GM12878 (cell line): ENCODE data around the gene NFASC.

ENCODE experiments used
- ATF2 ChIP-seq: IDR thresholded peaks from 2 replicates; pipeline ENCODE4 v1.6.1; 2012; ENCODE audit warnings: low read length, inconsistent platforms
- CTCF ChIP-seq, 3 experiments: IDR thresholded peaks in 2 of 3; conservative IDR thresholded peaks in 1 of 3; 2 replicates each; pipeline ENCODE4 v1.5.1; 2011; ENCODE audit warnings: low read depth in 3 of 3, low read length in 3 of 3, mild to moderate bottlenecking in 3 of 3, control low read depth in 2 of 3, moderate library complexity in 2 of 3, inconsistent platforms in 1 of 3, mixed read lengths in 1 of 3; ENCODE audit not compliant: control insufficient read depth in 2 of 3, insufficient read depth in 1 of 3; ENCODE audit errors: extremely low read depth in 1 of 3
- MYC ChIP-seq: IDR thresholded peaks from 2 replicates; pipeline ENCODE4 v1.6.1; 2011; ENCODE audit warnings: mild to moderate bottlenecking, low read length, moderate library complexity, inconsistent platforms; ENCODE audit not compliant: insufficient read depth, insufficient replicate concordance, insufficient read length, severe bottlenecking
- RELA ChIP-seq: fragments of 450-650 bp; IDR thresholded peaks from 2 replicates; pipeline ENCODE4 v1.8.0; 2014; ENCODE audit warnings: borderline replicate concordance; ENCODE audit not compliant: partially characterized antibody
- SMC3 ChIP-seq: IDR thresholded peaks from 2 replicates; pipeline ENCODE4 v1.6.1; 2011; ENCODE audit warnings: low read length, improper control_type of control experiment, borderline replicate concordance
- ZBTB4 ChIP-seq: fragments of 450-650 bp; formaldehyde crosslinking; IDR thresholded peaks from 2 replicates; pipeline ENCODE4 v1.4.0; 2022; ENCODE audit warnings: mild to moderate bottlenecking, moderate library complexity
- ZNF274 ChIP-seq: IDR thresholded peaks from one replicate; pipeline ENCODE4 v1.8.0; 2011; ENCODE audit not compliant: insufficient read length, insufficient read depth

- TF ChIP-seq CTCF (IDR thresholded peaks at IDR 0.05 in 2 of 3, conservative IDR thresholded peaks at IDR 0.05 in 1 of 3; ENCODE audit: control insufficient read depth in 2 of 3, extremely low read depth in 1 of 3, insufficient read depth in 1 of 3, low read depth in 3 of 3, low read length in 3 of 3) (no peak), MYC (no peak), ATF2 (no peak), ZBTB4 (no peak), SMC3 (no peak), ZNF274 (no peak), RELA (no peak)
Measured at GRCh38 chr1:205068457-205069040, 197.9 kb downstream of the NFASC start.
